Activated T-cell treated with anti-CD3 and anti-CD28 coated beads, Interleukin-2, amount 50 U/mL, for 72 hours (primary cell): ENCODE results near the gene GRID1. TPM values are rescaled to one million over a fixed set of nuclear protein-coding genes. Genes with fewer than 3 reads are reported as not detected.

Source experiments
- ATAC-seq, 2 donors: fragments of 150-1000 bp; cut with Tn5 transposase; replicated peaks in 1 of 2; 2 replicates each; pipeline ENCODE4 v1.10.0; 2021; ENCODE audit warnings: moderate library complexity in 2 of 2, mild to moderate bottlenecking in 1 of 2
- DNase-seq, 2 donors: peaks; one replicate each; pipeline ENCODE4 v3.0.0; 2021 to 2022; ENCODE audit warnings: mixed read lengths in 1 of 2
- H3K27ac Mint-ChIP-seq: one replicate; pipeline ENCODE4 v1.8.0; 2022; ENCODE audit warnings: mild to moderate bottlenecking, moderate library complexity, mixed read lengths
- H3K27me3 Mint-ChIP-seq: one replicate; pipeline ENCODE4 v1.8.0; 2022; ENCODE audit warnings: low read depth, mixed read lengths
- H3K36me3 Mint-ChIP-seq, 2 donors: one replicate each; pipeline ENCODE4 v1.8.0; 2022; ENCODE audit warnings: mixed read lengths in 2 of 2, mild to moderate bottlenecking in 1 of 2; ENCODE audit not compliant: insufficient read depth in 2 of 2
- H3K4me1 Mint-ChIP-seq: one replicate; pipeline ENCODE4 v1.8.0; 2022; ENCODE audit warnings: low read depth, mixed read lengths
- H3K4me3 Mint-ChIP-seq, 2 donors: one replicate each; pipeline ENCODE4 v1.8.0; 2022; ENCODE audit warnings: mild to moderate bottlenecking in 2 of 2, mixed read lengths in 2 of 2, moderate library complexity in 2 of 2
- H3K9me3 Mint-ChIP-seq, 2 donors: one replicate each; pipeline ENCODE4 v1.8.0; 2022; ENCODE audit warnings: mixed read lengths in 2 of 2
- total RNA-seq, 2 donors: library from RNA; stranded (reverse); gene quantifications; one replicate each; pipeline ENCODE4 v1.2.3, GENCODE V29; 2022

The GRID1 gene
- total RNA-seq, 2 donors from 2014 or later = not detected

DNA sequence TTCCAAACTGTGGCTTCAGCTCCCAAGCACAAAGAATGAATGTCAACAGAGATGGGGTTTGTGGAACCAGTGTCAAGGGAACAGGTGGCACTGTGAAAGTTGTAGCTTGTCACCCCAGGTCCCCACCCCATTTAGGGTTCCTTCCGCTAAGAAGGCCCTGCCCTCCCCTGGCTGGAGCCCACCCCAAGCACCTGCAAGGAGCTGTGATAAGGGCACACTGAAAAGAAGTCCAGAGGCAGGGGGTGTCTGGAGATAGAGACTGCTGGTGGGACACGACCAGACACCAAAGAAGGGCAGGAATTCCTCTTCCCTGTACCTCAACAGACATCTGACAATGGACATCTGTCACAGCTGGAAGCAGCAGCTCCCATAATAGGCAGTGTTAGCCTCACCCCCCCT is 4.5 kb downstream of the GRID1 start:
- H3K27ac Mint-ChIP-seq = no peak overlapping the region
- peaks cover 57% of the 10 kb centered on the region for H3K27me3 Mint-ChIP-seq
- H3K4me3 Mint-ChIP-seq = no peak overlapping the region
- DNase-seq (no peak), ATAC-seq (no peak)
- H3K36me3 Mint-ChIP-seq = peaks cover 2 to 3% of the 10 kb centered on the region in 2 donors
- H3K9me3 Mint-ChIP-seq = no peaks in the 10 kb centered on the region
- peaks cover 15% of the 10 kb centered on the region for H3K4me1 Mint-ChIP-seq

DNA sequence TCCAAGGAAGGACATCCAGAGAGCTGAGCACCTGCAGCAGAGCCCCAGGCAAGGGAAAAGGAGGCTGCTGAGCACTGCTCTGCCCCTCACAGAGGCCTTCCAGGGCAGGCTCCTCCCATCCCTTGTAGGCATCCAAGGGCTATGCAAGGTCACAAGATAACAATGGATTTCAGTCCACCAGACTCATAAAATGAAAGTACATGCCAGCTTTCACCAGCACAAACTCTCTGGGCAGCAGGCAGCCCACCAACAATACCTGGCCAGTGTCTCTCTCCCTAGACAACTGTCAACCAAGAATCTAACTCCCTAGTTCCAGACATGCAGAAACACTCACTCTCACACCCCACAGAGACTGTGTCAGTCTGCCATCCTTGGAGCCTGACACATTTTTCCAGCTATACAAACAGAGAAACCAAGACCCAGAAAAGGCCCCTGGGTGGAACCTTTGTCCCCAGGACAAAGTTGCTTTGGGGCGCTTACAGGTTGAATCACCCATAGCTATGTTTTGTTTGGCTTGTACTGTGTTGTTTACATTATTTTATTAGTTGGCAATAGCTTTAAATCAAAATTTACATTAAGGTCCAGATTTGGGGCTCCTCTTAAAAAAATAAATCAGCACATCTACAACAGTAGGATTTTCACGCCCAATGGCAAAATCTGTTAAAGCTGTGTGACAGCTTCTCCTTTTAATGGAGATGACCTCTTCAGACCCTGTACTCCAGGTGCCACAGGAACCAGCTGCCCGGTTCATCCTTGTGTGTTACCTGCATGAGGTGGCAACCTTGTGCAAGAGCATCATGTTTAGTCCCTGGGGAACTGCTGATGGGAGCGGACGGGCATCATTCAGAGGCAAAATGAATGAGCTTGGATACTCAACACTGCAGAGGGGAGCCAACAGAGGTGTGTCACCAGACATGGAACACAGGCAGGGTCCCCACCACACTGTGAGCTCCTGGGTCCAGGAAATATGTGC is 5.2 kb downstream of the GRID1 start:
- Mint-ChIP-seq H3K36me3 (peaks cover 2 to 3% of the 10 kb centered on the region in 2 donors), H3K4me1 (peaks cover 15% of the 10 kb centered on the region), H3K27ac (no peak overlapping the region), H3K4me3 (no peak overlapping the region), H3K9me3 (no peaks in the 10 kb centered on the region), H3K27me3 (peaks cover 57% of the 10 kb centered on the region)
- ATAC-seq = no peak
- no peak for DNase-seq

- no peaks in the 10 kb centered on the region for H3K9me3 Mint-ChIP-seq
- H3K27me3 Mint-ChIP-seq = peaks cover 55% of the 10 kb centered on the region
- ATAC-seq (no peak), DNase-seq (no peak)
- peaks cover 14% of the 10 kb centered on the region for H3K4me1 Mint-ChIP-seq
- H3K27ac Mint-ChIP-seq = no peak overlapping the region
- H3K36me3 Mint-ChIP-seq = peaks cover 2 to 3% of the 10 kb centered on the region in 2 donors
- no peak overlapping the region for H3K4me3 Mint-ChIP-seq
Measured at GRCh38 chr10:86360657-86361056, 5.9 kb downstream of the GRID1 start.

- ATAC-seq (no peak), DNase-seq (no peak)
- H3K4me3 Mint-ChIP-seq = no peak overlapping the region
- no peaks in the 10 kb centered on the region for H3K36me3 Mint-ChIP-seq
- peaks cover 48% of the 10 kb centered on the region for H3K27me3 Mint-ChIP-seq
- H3K27ac Mint-ChIP-seq = no peak overlapping the region
- H3K9me3 Mint-ChIP-seq = no peaks in the 10 kb centered on the region
- H3K4me1 Mint-ChIP-seq = peaks cover 7% of the 10 kb centered on the region
Measured at GRCh38 chr10:86359954-86360353, 6.6 kb downstream of the GRID1 start.

- Mint-ChIP-seq H3K27me3 (peaks cover 40% of the 10 kb centered on the region), H3K27ac (no peak overlapping the region), H3K4me3 (no peak overlapping the region), H3K9me3 (no peaks in the 10 kb centered on the region), H3K4me1 (peaks cover 3% of the 10 kb centered on the region), H3K36me3 (no peaks in the 10 kb centered on the region)
- DNase-seq = no peak
- ATAC-seq = no peak
Measured at GRCh38 chr10:86359111-86359510, 7.5 kb downstream of the GRID1 start.

DNA sequence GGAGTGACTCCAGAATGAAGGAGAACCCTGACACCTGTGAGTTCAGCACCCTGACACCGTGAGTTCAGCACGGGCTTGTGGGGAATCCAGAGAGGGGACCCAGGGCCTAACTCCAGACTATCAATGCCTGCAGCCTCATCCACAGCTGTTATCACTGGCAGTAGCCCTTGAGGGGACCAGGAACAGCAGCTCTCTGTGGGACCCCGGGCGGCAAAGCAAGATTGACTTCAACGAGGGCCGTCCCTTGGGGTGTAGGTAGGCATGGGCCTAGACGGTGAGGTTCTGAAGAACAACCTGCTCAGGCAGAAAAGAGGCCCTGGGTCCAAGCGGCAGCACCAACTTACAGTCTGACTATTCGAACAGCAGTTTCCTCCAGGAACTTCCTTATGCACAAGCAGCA is 8.9 kb downstream of the GRID1 start:
- Mint-ChIP-seq H3K27me3 (peaks cover 31% of the 10 kb centered on the region), H3K36me3 (no peaks in the 10 kb centered on the region), H3K4me3 (no peak overlapping the region), H3K27ac (no peak overlapping the region), H3K4me1 (no peaks in the 10 kb centered on the region), H3K9me3 (no peaks in the 10 kb centered on the region)
- DNase-seq (no peak), ATAC-seq (no peak)

- H3K4me1 Mint-ChIP-seq = no peaks in the 10 kb centered on the region
- H3K9me3 Mint-ChIP-seq = no peaks in the 10 kb centered on the region
- H3K27me3 Mint-ChIP-seq = peaks cover 25% of the 10 kb centered on the region
- no peak for ATAC-seq
- H3K4me3 Mint-ChIP-seq = no peak overlapping the region
- H3K36me3 Mint-ChIP-seq = no peaks in the 10 kb centered on the region
- no peak overlapping the region for H3K27ac Mint-ChIP-seq
- DNase-seq = no peak
Measured at GRCh38 chr10:86357041-86357440, 9.6 kb downstream of the GRID1 start.

DNA sequence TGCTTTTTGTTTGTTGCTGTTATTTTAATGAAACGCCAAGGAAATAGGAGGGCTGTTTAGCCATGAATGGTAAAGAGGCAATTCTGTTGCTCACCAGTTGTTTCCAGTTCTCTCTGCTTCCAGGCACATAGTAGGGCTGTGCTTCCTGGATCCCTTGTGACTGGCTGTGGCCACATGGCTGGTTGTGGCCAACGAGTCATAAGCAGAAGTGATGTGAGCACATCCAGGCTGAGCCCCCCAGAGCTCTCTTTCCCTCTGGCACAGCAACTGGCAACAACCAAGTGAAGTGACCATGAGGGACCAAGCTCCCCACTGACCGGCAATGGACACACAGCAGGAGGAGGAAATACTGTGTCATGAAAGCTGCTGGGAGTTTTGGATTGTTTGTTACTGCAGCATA is 10.3 kb downstream of the GRID1 start:
- DNase-seq = no peak
- peaks cover 17% of the 10 kb centered on the region for H3K27me3 Mint-ChIP-seq
- no peaks in the 10 kb centered on the region for H3K4me1 Mint-ChIP-seq
- H3K9me3 Mint-ChIP-seq = no peaks in the 10 kb centered on the region
- ATAC-seq = no peak
- no peak overlapping the region for H3K27ac Mint-ChIP-seq
- no peak overlapping the region for H3K4me3 Mint-ChIP-seq
- no peaks in the 10 kb centered on the region for H3K36me3 Mint-ChIP-seq

DNA sequence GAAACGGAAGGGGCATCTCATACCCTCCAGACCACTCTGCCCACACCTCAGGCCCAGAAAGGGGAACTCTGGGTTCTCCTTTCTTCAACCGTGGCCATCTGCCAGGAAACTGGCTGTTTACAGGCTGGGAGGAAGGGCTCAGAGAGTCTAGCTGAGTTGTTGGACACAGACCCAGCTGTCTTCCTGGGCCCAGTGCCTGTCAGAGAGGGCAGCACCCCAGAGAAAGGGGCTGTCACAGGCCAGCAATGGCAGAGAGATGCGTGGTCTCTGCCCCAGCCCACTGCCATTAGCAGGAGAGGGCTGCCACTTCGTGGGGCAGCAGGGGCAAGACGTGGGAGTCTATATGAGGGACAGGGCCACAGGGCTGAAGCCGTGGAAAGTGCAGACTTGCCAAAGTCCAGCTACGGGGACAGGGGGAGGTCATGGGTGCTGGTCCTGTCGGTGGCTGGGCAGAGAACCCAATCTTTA is 11.0 kb downstream of the GRID1 start:
- no peaks in the 10 kb centered on the region for H3K9me3 Mint-ChIP-seq
- H3K27ac Mint-ChIP-seq = no peak overlapping the region
- H3K4me3 Mint-ChIP-seq = no peak overlapping the region
- no peaks in the 10 kb centered on the region for H3K36me3 Mint-ChIP-seq
- ATAC-seq (no peak), DNase-seq (no peak)
- no peaks in the 10 kb centered on the region for H3K4me1 Mint-ChIP-seq
- peaks cover 12% of the 10 kb centered on the region for H3K27me3 Mint-ChIP-seq

DNA sequence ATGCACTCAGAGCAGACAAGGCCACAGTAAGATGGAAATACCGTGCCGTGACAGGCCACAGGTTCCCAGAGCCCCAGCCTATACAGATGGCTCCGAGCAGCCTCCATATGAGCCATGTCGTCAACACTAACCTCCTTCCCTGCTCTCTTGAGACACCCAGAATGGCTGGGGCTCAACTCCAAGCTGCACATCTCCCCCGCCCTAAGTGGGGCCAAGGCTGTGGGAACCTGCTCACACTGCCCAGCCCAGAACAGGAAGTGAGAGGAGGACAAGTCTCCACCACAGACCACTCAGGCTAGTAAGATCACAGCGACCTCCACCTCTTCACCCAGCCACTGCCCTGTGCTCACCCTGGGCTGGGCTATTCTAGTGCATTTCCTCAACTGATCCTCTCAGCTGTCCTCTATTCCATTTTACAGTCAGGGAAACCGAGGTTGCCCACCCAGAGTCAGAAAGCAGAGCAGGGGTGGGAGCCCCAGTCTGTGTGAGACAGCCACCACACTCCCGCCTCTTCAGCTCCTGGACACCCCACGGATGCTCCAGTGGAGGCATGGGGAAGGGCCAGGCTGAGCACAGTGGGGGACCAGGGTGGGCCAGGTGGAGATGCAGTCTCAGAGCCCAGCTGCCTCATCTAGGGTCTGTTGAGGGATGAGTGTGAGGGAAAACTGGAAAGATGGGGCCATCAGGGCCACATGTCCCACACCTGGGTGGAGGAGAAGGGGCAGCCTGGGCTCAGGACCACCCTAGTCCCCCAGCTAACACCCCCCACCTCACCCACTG is 11.6 kb downstream of the GRID1 start:
- no peak for DNase-seq
- ATAC-seq = no peak
- peaks cover 14% of the 10 kb centered on the region for H3K27me3 Mint-ChIP-seq
- H3K4me1 Mint-ChIP-seq = no peaks in the 10 kb centered on the region
- no peaks in the 10 kb centered on the region for H3K9me3 Mint-ChIP-seq
- H3K4me3 Mint-ChIP-seq = no peak overlapping the region
- H3K27ac Mint-ChIP-seq = no peak overlapping the region
- no peaks in the 10 kb centered on the region for H3K36me3 Mint-ChIP-seq

GRCh38 chr10:86353506-86354485 is 12.8 kb downstream of the GRID1 start:
- Mint-ChIP-seq H3K4me3 (no peak overlapping the region), H3K36me3 (no peaks in the 10 kb centered on the region), H3K27me3 (peaks cover 17% of the 10 kb centered on the region), H3K4me1 (no peaks in the 10 kb centered on the region), H3K9me3 (no peaks in the 10 kb centered on the region), H3K27ac (no peak overlapping the region)
- DNase-seq (no peak), ATAC-seq (no peak)

DNA sequence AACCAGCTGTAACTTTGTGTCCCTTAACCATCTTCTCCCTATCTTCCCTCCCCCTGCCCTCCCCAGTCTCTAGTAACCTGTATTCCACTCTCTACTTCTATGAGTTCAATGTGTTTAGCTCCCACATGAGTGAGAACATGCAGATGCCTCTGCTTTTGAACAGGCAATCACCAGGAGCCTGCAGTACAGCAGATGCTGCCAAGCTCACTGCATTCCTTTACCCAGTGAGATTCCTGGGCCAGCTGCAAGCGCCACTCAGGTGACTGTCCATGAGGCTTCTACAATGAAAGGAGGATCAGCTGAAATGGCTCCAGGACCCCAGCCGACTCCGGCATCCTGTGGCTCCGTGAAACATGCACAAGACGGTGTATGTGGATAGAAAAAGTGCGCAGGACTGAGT is 15.7 kb downstream of the GRID1 start:
- H3K27me3 Mint-ChIP-seq = peaks cover 15% of the 10 kb centered on the region
- no peaks in the 10 kb centered on the region for H3K4me1 Mint-ChIP-seq
- no peak for ATAC-seq
- DNase-seq = no peak
- H3K36me3 Mint-ChIP-seq = no peaks in the 10 kb centered on the region
- H3K27ac Mint-ChIP-seq = no peak overlapping the region
- no peaks in the 10 kb centered on the region for H3K9me3 Mint-ChIP-seq
- no peak overlapping the region for H3K4me3 Mint-ChIP-seq
